B cell (primary cell): ENCODE data around the gene SLC25A21. TPM values are rescaled to one million over a fixed set of nuclear protein-coding genes. Genes with fewer than 3 reads are reported as not detected.

Source experiments
- ATAC-seq: fragments of 200-7000 bp; cut with Tn5 transposase; one replicate; pipeline ENCODE4 v1.10.0; 2021; ENCODE audit warnings: low read depth, mild to moderate bottlenecking, moderate number of reproducible peaks, moderate library complexity
- CTCF ChIA-PET: fragments of 350-600 bp; sonication (Branson Sonifier 250); formaldehyde crosslinking; loops from one replicate; lab custom pipeline; 2021; ENCODE audit warnings: antibody characterized with exemption, inconsistent platforms; lab: Charles Lee
- POLR2A ChIA-PET: fragments of 350-600 bp; sonication (Branson Sonifier 250); formaldehyde crosslinking; loops from one replicate; lab custom pipeline; 2021; ENCODE audit warnings: antibody characterized with exemption; lab: Charles Lee
- DNase-seq: peaks from one replicate; pipeline ENCODE4 v3.0.0; 2013
- H2AFZ ChIP-seq: 2 replicates; pipeline ENCODE4 v1.6.1; 2012; ENCODE audit warnings: mild to moderate bottlenecking, low read depth, low read length; ENCODE audit not compliant: insufficient read depth, poor library complexity, severe bottlenecking
- H3K27ac ChIP-seq, 2 donors: 1 replicate in 1 of 2; 2 replicates in 1 of 2; pipeline ENCODE4 v1.5.1; 2012 to 2013; ENCODE audit warnings: low read length in 2 of 2, mild to moderate bottlenecking in 2 of 2, moderate library complexity in 1 of 2
- H3K27me3 ChIP-seq, 4 experiments: fragments of 200-600 bp in 1 of 4; sonication (generic) in 1 of 4; replicated peaks in 1 of 4; 1 replicate in 2 of 4; 2 replicates in 2 of 4; pipeline versions ENCODE4 v1.6.1 to v1.7.0; 2013 to 2016; ENCODE audit warnings: low read length in 3 of 4, mild to moderate bottlenecking in 2 of 4, mixed read lengths in 1 of 4, moderate library complexity in 1 of 4; ENCODE audit not compliant: insufficient read depth in 4 of 4, control insufficient read depth in 3 of 4; ENCODE audit errors: control extremely low read depth in 1 of 4
- H3K36me3 ChIP-seq, 2 experiments: replicated peaks in 1 of 2; 1 replicate in 1 of 2; 2 replicates in 1 of 2; pipeline versions ENCODE4 v1.6.1 to v1.7.1; 2013; ENCODE audit warnings: low read length in 1 of 2; ENCODE audit not compliant: insufficient read depth in 2 of 2, control insufficient read depth in 1 of 2; ENCODE audit errors: control extremely low read depth in 1 of 2, extremely low read depth in 1 of 2
- H3K4me1 ChIP-seq, 2 donors: fragments of 200-600 bp in 1 of 2; sonication (generic) in 1 of 2; 1 replicate in 1 of 2; 2 replicates in 1 of 2; pipeline versions ENCODE4 v1.5.1 to v1.6.1; 2013 to 2017; ENCODE audit warnings: low read length in 2 of 2; ENCODE audit not compliant: control insufficient read depth in 2 of 2, insufficient read depth in 2 of 2
- H3K4me2 ChIP-seq: replicated peaks from 2 replicates; pipeline ENCODE3; 2012; ENCODE audit warnings: mild to moderate bottlenecking, low read depth, low read length; ENCODE audit not compliant: poor library complexity, severe bottlenecking
- H3K4me3 ChIP-seq, 5 experiments: fragments of 200-600 bp in 1 of 5; sonication (generic) in 1 of 5; 1 replicate in 3 of 5; 2 replicates in 2 of 5; pipeline versions ENCODE4 v1.5.1 to v1.7.0; 2011 to 2016; ENCODE audit warnings: low read length in 4 of 5, mild to moderate bottlenecking in 4 of 5, low read depth in 2 of 5, control low read depth in 1 of 5, moderate library complexity in 1 of 5; ENCODE audit not compliant: insufficient read depth in 1 of 5; ENCODE audit errors: control extremely low read depth in 1 of 5, extremely low read depth in 1 of 5
- H3K79me2 ChIP-seq: fragments of 200-600 bp; sonication (generic); one replicate; pipeline ENCODE4 v1.6.0; 2016; ENCODE audit warnings: low read length; ENCODE audit not compliant: control insufficient read depth, insufficient read depth
- H3K9ac ChIP-seq: fragments of 200-600 bp; sonication (generic); 2 replicates; pipeline ENCODE4 v1.6.1; 2017; ENCODE audit warnings: mild to moderate bottlenecking, low read length, moderate library complexity
- H3K9me3 ChIP-seq, 3 donors: one replicate each; pipeline versions ENCODE4 v1.6.1 to v1.7.1; 2013; ENCODE audit warnings: low read length in 2 of 3; ENCODE audit not compliant: control insufficient read depth in 2 of 3, insufficient read depth in 1 of 3; ENCODE audit errors: control extremely low read depth in 1 of 3
- H4K20me1 ChIP-seq: 2 replicates; pipeline ENCODE4 v1.6.0; 2012; ENCODE audit warnings: mild to moderate bottlenecking, low read length; ENCODE audit not compliant: insufficient read depth, control insufficient read depth, poor library complexity, severe bottlenecking
- H3K27ac Mint-ChIP-seq: one replicate; pipeline ENCODE4 v1.8.0; 2021; ENCODE audit warnings: mixed read lengths
- H3K27me3 Mint-ChIP-seq: one replicate; pipeline ENCODE4 v1.8.0; 2021; ENCODE audit warnings: mixed read lengths
- H3K4me1 Mint-ChIP-seq: one replicate; pipeline ENCODE4 v1.8.0; 2021; ENCODE audit warnings: mixed read lengths
- H3K4me3 Mint-ChIP-seq: one replicate; pipeline ENCODE4 v1.8.0; 2021; ENCODE audit warnings: mixed read lengths
- H3K9me3 Mint-ChIP-seq: one replicate; pipeline ENCODE4 v1.8.0; 2022; ENCODE audit warnings: mixed read lengths; ENCODE audit not compliant: insufficient read depth
- CTCF ChIP-seq: fragments of 200-600 bp; IDR thresholded peaks from one replicate; pipeline ENCODE4 v1.8.0; 2022; ENCODE audit warnings: antibody characterized with exemption, mild to moderate bottlenecking
- EZH2 ChIP-seq: IDR thresholded peaks from 2 replicates; pipeline ENCODE4 v1.6.1; 2012; ENCODE audit warnings: borderline replicate concordance, low read depth, mild to moderate bottlenecking, moderate library complexity, low read length; ENCODE audit not compliant: insufficient read depth, poor library complexity, severe bottlenecking
- WGBS: methylation state at CpG from one replicate; pipeline ENCODE4 v1.1.5; 2013; ENCODE audit warnings: missing lambda C conversion rate; ENCODE audit not compliant: insufficient coverage; 5-methylcytosine and 5-hydroxymethylcytosine counted together
- intact Hi-C: fragments of 100-400 bp; cut with micrococcal nuclease; formaldehyde crosslinking; loops from one replicate; pipeline ENCODE4 v1.10.0; 2022
- polyA plus RNA-seq: library from polyadenylated mRNA; depleted of rRNA; stranded (reverse); fragments of >200 nt; gene quantifications from 2 replicates; pipeline ENCODE4 v1.2.3, GENCODE V29; 2012
- total RNA-seq, 2 donors: library from RNA; stranded (reverse); fragments of 120-200 nt in 1 of 2; gene quantifications; 1 replicate in 1 of 2; 2 replicates in 1 of 2; pipeline versions ENCODE4 v1.2.3 to v1.2.4, GENCODE V29; 2013 to 2022

The SLC25A21 gene
- total and polyA plus RNA-seq, 2 donors (not counting 1 experiment from before 2014, with no cell fraction given): not detected

- CTCF ChIA-PET: no interaction called here
- DNase-seq (no peak), ATAC-seq (no peak)
- Mint-ChIP-seq H3K27me3 (no peaks in the 10 kb centered on the region), H3K4me1 (no peaks in the 10 kb centered on the region), H3K9me3 (no peaks in the 10 kb centered on the region), H3K4me3 (no peak overlapping the region), H3K27ac (no peak overlapping the region)
- TF ChIP-seq EZH2 (no peak), CTCF (no peak)
- intact Hi-C loops: no loop called here
- H3K4me1 ChIP-seq: no peaks in the 10 kb centered on the region
- no peaks in the 10 kb centered on the region for H3K79me2 ChIP-seq
- H3K27me3 ChIP-seq: no peaks in the 10 kb centered on the region
- peaks cover 0 to 2% (median 0%) of the 10 kb centered on the region in 3 donors for H3K9me3 ChIP-seq
- no peak overlapping the region for H3K4me3 ChIP-seq
- no peak overlapping the region for H3K4me2 ChIP-seq
- no peak overlapping the region for H2AFZ ChIP-seq
- no peak overlapping the region for H3K27ac ChIP-seq
- H4K20me1 ChIP-seq: no peaks in the 10 kb centered on the region
- no peaks in the 10 kb centered on the region for H3K36me3 ChIP-seq
- POLR2A ChIA-PET: no interaction called here
- no peak overlapping the region for H3K9ac ChIP-seq
These were observed 349.7 kb downstream of the SLC25A21 start for GRCh38 chr14:36822685-36823084.

- no peak overlapping the region for H2AFZ ChIP-seq
- H3K79me2 ChIP-seq: no peaks in the 10 kb centered on the region
- peaks cover 0 to 2% (median 0%) of the 10 kb centered on the region in 3 donors for H3K9me3 ChIP-seq
- Mint-ChIP-seq H3K4me3 (no peak overlapping the region), H3K4me1 (no peaks in the 10 kb centered on the region), H3K9me3 (no peaks in the 10 kb centered on the region), H3K27ac (no peak overlapping the region), H3K27me3 (no peaks in the 10 kb centered on the region)
- no peaks in the 10 kb centered on the region for H3K4me1 ChIP-seq
- ChIA-PET POLR2A (no interaction called here), CTCF (no interaction called here)
- no peak for DNase-seq
- no peak for ATAC-seq
- no peaks in the 10 kb centered on the region for H3K36me3 ChIP-seq
- no peak overlapping the region for H3K4me2 ChIP-seq
- H3K9ac ChIP-seq: no peak overlapping the region
- H4K20me1 ChIP-seq: no peaks in the 10 kb centered on the region
- no peak overlapping the region for H3K4me3 ChIP-seq
- no peaks in the 10 kb centered on the region for H3K27me3 ChIP-seq
- TF ChIP-seq CTCF (no peak), EZH2 (no peak)
- no peak overlapping the region for H3K27ac ChIP-seq
- intact Hi-C loops: no loop called here
- WGBS: no CpG with 5 or more reads among the region's 1 CpG
These were observed 351.5 kb downstream of the SLC25A21 start for GRCh38 chr14:36820901-36821300.
